ENCODE measurements around the gene LCAT.

The LCAT gene

DNA sequence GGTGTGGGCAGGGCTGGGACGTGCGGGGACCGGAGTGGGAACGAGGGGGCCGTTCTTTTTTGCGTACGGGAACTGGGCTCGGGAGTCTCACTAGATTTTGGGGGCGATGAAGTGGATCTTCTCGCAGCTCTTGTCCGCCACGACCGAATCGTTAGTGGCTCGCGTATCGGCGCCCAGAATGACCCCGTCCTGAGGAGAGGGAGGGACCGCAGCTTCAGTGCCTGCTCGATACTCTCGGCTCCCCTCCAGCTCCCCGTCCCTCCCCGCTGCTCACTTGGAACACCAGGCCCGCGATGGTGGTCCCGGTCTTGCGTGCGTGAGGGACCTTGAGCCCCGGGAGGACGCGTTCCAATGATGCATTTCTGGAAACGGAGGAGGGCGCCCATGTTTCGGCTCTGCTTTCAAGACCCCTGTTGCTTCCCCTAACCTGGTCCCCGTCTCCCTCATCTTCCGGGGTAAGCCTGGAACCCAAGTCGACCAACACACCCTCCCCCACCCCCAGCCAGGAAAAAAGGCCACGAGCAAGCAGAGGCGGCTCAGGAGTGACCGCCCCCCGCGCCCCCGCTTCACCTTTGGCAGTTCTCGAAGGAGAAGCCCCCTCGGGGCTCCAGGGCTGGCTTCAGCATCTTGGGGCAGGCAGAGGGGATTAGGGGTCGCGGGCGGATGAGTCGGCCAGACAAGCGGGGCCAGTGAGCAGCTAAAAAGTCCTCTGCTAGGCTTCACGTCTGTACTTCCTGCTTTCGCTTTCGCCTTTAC, 7.6 kb downstream of the LCAT start, which contains the start of gene PSMB10:
PSMB10 (minus strand) TSS at position 727 of the 756 bp plus-strand sequence; CDS start at position 626, 101 bp downstream.
- DNase-seq (ENCODE audit: low spot score in 2 of 2): peak; percentile 26 to 58
- Histone ChIP-seq H3K9me3 (no peaks in the 10 kb centered on the region), H3K4me1 (peaks cover 9% of the 10 kb centered on the region), H3K36me3 (replicated peaks) (peaks cover 17% of the 10 kb centered on the region), H3K4me3 (peak within 1 kb of the TSS; percentile 99), H3K27me3 (ENCODE audit: low read depth) (no peaks in the 10 kb centered on the region)
- in situ Hi-C loops (cut with MboI; ENCODE audit: low sequenced_read_pairs): no loop called here

DNA sequence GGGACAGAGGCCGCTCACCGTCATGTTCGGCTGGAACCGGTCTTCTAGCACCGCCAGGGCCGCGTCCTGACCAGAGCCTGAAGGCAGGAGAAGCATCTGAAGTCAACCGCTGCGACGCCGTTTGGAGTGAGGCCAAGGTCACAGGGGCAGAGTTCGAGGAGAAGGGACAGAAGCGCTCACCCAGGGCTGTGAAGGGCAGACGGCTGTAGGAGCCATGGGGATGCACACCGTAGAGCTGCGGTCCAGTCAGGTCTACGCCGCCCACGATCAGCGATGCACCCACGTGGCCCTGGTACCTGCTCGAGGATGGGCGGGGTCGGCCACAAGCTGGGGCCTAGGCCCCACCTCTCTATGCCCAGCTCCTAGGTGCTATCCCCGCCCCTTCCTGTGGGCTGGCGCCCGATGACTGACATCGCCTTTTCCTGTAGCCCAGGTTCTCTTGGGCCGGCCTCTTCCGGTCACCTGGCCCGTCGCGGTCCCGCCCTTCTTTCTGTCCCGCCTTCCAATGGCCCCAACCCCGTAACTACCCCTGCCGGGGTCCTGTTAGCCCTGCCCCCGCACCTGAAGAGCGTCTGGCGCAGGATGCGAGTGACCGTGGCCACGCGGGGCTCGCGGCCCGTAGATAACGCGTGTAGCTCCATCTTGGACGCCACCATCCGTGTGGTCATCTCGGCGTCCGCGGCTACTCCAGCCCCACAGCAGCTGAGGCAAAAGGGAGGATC, 8.4 kb downstream of the LCAT start:
- peak overlapping the region; percentile 99 for H3K4me3 ChIP-seq
- H3K27me3 ChIP-seq (ENCODE audit: low read depth): no peaks in the 10 kb centered on the region
- DNase-seq (ENCODE audit: low spot score in 2 of 2): peak; percentile 96 to 99
- H3K9me3 ChIP-seq: no peaks in the 10 kb centered on the region
- peaks cover 9% of the 10 kb centered on the region for H3K4me1 ChIP-seq
- in situ Hi-C loops (cut with MboI; ENCODE audit: low sequenced_read_pairs): no loop called here
- H3K36me3 ChIP-seq (replicated peaks): peaks cover 17% of the 10 kb centered on the region

DNA sequence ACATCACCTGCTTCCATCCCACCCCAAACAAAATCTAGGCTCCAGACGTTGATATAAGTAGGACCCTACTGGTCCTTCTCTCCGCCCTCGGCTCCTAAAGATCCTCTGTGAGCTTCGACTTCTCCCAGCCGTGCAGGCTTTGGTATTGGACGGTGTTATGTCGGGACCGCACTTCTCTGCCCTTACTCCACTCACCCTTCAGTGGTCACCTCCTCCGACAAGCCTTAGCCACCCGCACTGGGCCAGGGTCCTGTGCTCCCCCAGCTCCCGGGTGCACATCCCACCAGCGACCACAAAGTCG, 8.9 kb downstream of the LCAT start:
- Histone ChIP-seq H3K27me3 (ENCODE audit: low read depth) (no peaks in the 10 kb centered on the region), H3K36me3 (replicated peaks) (peaks cover 15% of the 10 kb centered on the region), H3K4me1 (peaks cover 9% of the 10 kb centered on the region), H3K9me3 (no peaks in the 10 kb centered on the region), H3K4me3 (peak overlapping the region; percentile 99)
- in situ Hi-C loops (cut with MboI; ENCODE audit: low sequenced_read_pairs): no loop called here
- no peak for DNase-seq (ENCODE audit: low spot score in 2 of 2)

DNA sequence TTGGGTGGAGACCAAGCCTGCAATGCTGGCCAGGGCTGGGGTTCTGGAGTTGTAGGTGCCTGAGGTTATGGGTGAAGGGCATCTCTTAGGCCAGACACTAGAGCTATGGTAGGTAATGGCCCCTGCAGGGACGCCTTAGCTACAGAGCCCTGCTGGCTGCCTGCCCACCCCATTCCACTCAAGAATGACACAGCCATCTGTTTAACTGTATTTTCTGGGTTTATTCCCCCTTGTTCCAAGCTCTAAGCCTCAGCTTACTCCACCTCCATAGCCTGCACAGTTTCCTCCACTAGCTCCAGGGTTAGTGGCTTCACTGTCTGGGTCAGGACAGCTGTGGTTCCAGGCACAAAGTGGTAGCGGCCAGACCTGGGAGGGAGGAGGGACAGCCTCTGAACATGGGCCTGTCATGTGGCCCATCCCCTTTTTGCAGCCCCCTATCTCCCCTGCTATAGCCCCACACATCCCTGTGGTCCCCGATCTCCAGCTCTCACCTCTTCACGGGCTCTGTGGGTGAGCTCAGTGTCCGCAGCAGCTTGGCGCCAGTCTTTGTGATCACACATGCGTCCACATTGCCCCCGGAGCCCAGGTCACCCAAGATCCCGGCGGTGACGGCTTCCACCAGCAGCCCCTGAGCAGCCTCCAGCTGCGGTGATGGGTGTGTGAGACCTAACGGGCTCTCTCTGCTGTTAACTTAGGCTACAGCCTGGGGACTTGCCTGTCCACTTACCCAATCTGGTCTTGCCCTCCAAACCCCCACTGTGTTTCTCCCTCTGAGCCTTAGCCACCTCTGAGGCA, 9.4 kb downstream of the LCAT start:
- in situ Hi-C loops (cut with MboI; ENCODE audit: low sequenced_read_pairs): no loop called here
- Histone ChIP-seq H3K4me1 (peaks cover 9% of the 10 kb centered on the region), H3K36me3 (replicated peaks) (peaks cover 11% of the 10 kb centered on the region), H3K9me3 (no peaks in the 10 kb centered on the region), H3K4me3 (peak overlapping the region; percentile 99), H3K27me3 (ENCODE audit: low read depth) (no peaks in the 10 kb centered on the region)
- DNase-seq (ENCODE audit: low spot score in 2 of 2): no peak

DNA sequence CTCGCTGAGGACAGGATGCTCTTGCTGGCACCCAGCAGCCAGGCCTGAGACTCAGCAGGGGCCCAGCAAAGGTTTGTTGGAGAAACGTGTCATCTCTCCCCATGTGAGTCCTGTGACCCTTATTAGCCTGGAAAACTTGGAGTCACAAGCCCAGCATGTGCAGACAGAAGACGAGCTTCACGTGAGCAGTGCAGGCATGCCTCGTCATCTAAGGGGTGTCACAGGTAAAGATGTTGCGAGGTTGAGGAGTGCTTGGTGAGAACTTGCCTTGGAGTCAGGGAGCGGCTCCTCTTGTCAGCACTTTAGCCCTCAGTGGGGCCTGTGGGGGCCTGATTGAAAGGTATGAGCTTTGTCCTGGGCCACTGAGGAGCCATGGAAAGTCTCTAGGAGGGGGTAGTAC, 10.1 kb downstream of the LCAT start:
- in situ Hi-C loops (cut with MboI; ENCODE audit: low sequenced_read_pairs): no loop called here

DNA sequence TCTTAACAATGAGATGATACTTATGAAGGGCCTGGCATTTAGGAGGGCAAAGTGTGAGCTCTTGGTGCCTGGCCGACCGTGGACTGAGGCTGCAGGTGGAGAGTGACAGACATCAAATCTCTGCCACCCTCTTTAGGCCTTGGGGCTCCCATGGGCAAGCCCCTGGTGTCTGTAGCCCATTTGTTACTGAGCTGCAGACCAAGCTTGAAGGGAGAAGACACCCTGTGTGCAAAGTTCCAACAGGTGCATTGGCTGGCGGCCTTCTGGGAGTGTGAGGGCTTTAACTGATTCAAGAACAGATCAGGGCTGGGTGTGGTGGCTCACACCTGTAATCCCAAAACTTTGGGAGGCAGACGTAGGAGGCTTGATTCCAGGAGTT, 11.5 kb downstream of the LCAT start:
- in situ Hi-C loops (cut with MboI; ENCODE audit: low sequenced_read_pairs): no loop called here
- Histone ChIP-seq H3K4me1 (peaks cover 9% of the 10 kb centered on the region), H3K4me3 (no peak overlapping the region), H3K27me3 (ENCODE audit: low read depth) (no peaks in the 10 kb centered on the region), H3K9me3 (no peaks in the 10 kb centered on the region), H3K36me3 (replicated peaks) (peaks cover 24% of the 10 kb centered on the region)
- no peak for DNase-seq (ENCODE audit: low spot score in 2 of 2)

More for the DNA sequence above, 10.1 kb downstream of the LCAT start:
- Histone ChIP-seq H3K4me3 (no peak overlapping the region), H3K9me3 (no peaks in the 10 kb centered on the region), H3K36me3 (replicated peaks) (peaks cover 15% of the 10 kb centered on the region), H3K27me3 (ENCODE audit: low read depth) (no peaks in the 10 kb centered on the region), H3K4me1 (peaks cover 9% of the 10 kb centered on the region)
- DNase-seq (ENCODE audit: low spot score in 2 of 2): no peak

DNA sequence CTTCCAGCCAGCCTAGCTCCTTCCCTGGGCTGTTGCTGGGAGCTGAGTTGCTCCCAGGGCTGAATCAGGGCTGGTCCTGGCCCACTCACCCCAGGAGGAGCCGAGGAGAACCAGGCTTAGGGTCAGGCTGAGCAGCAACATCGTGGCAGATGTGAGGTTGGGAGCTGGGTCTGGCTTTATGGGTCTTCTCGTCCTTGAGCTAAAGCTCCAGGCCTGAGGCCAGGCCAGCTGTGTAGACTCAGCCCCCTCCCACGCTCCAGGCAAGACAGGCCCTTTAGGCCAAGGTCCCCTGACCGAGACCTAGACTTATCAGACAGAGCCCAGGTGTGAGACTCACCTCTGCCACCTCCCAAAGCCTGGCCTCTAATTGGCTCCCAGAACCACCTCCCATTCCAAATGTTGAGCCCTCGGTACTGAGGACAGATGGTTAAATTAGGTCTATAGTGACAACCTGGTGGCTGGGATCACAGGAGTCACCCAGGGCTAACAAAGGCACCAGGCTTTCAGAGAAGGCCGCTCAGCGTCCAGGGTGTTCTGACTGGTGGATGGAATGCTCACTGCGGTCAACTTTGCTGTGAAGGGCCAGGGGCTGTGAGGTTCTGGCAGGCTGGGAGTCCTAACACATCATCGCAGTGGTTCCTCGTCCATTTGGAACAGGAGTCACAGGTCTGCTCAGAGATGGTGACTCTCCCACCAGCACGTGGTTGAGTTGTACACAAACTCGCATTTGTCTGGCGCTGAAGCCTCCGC, 12.0 kb downstream of the LCAT start, which contains the start of gene CTRL:
CTRL (minus strand) TSS at position 151 of the 750 bp plus-strand sequence; CDS start at position 141, 10 bp downstream.
- Histone ChIP-seq H3K9me3 (no peaks in the 10 kb centered on the region), H3K27me3 (ENCODE audit: low read depth) (no peaks in the 10 kb centered on the region), H3K4me3 (no peak within 1 kb of the TSS), H3K4me1 (peaks cover 9% of the 10 kb centered on the region), H3K36me3 (replicated peaks) (peaks cover 24% of the 10 kb centered on the region)
- in situ Hi-C loops (cut with MboI; ENCODE audit: low sequenced_read_pairs): no loop called here
- DNase-seq (ENCODE audit: low spot score in 2 of 2): no peak

DNA sequence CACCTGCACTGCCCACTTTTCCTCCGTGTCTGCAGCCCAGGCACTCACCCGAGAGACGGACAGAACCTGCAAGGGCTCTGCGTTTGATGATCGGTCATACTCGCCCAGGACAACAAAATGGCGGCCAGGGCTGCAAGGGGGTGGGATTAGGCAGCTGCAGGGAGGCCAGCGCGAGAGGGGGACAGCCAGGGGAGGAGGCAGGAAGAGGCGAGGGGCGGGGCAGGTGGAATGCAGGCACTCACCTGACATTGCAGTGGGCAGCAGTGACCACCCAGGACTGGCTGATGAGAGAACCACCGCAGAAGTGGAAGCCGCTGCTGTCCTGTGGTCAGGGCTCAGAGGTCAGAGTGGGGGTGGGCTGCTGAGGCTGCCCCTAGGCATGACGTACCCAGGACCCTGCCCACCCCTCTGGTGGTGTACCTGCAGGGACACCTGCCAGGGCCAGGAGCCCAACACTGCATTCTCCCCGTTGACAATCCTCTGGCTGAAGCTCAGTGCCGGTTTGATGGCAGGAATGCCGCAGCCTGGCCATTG, 13.2 kb downstream of the LCAT start:
- no peak for DNase-seq (ENCODE audit: low spot score in 2 of 2)
- in situ Hi-C loops (cut with MboI; ENCODE audit: low sequenced_read_pairs): no loop called here
- Histone ChIP-seq H3K4me1 (peaks cover 9% of the 10 kb centered on the region), H3K27me3 (ENCODE audit: low read depth) (no peaks in the 10 kb centered on the region), H3K4me3 (no peak overlapping the region), H3K9me3 (no peaks in the 10 kb centered on the region), H3K36me3 (replicated peaks) (peaks cover 24% of the 10 kb centered on the region)

DNA sequence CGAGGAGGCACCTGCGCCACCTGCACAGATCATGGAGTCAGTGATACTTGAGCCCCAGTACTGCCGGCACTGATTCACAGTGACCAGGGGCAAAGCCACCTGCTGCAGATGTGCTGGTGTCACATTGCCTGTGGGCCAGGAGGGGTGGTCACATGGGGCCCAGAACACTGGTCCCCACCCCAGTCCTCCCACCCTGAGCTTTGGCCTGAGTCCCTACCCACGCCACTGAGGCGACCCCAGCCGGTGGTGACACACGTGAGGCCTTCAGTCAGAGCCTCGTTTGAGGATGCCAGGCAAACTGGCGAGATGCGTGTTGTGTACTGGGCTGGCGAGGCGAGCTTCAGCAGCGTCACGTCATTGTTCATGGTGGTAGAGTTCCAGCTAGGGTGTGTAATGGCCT, 13.7 kb downstream of the LCAT start:
- peaks cover 24% of the 10 kb centered on the region for H3K36me3 ChIP-seq (replicated peaks)

DNA sequence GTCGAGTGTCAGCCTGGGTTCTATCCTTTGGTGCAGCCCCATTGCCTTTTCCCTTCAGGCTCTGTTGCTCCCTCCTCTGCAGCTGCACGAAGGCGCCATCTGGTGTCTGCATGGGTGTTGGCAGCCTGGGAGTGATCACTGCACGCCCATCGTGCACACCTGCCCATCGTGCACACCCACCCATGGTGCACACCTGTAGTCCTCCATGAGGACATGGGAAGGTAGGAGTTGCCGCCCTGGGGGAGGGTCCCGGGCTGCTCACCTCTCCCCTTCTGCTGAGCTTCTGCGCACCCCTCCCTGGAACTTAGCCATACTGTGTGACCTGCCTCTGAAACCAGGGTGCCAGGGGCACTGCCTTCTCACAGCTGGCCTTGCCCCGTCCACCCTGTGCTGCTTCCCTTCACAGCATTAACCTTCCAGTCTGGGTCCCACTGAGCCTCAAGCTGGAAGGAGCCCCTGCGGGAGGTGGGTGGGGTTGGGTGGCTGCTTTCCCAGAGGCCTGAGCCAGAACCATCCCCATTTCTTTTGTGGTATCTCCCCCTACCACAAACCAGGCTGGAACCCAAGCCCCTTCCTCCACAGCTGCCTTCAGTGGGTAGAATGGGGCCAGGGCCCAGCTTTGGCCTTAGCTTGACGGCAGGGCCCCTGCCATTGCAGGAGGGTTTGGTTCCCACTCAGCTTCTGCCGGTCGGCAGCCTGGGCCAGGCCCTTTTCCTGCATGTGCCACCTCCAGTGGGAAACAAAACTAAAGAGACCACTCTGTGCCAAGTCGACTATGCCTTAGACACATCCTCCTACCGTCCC, 15.2 kb downstream of the LCAT start:
- H3K4me1 ChIP-seq: no peaks in the 10 kb centered on the region
- H3K27me3 ChIP-seq (ENCODE audit: low read depth): no peaks in the 10 kb centered on the region
- in situ Hi-C loops (cut with MboI; ENCODE audit: low sequenced_read_pairs): loop anchor here (5.0 kb wide), 1 partner anchor 261 kb away; the partner anchor contains the start of genes C16orf86 and ENKD1
- H3K4me3 ChIP-seq: no peak overlapping the region
- peaks cover 23% of the 10 kb centered on the region for H3K36me3 ChIP-seq (replicated peaks)
- no peaks in the 10 kb centered on the region for H3K9me3 ChIP-seq
- peak; percentile 66 to 85 for DNase-seq (ENCODE audit: low spot score in 2 of 2)

More for the DNA sequence above, 13.7 kb downstream of the LCAT start:
- no peaks in the 10 kb centered on the region for H3K27me3 ChIP-seq (ENCODE audit: low read depth)
- peaks cover 9% of the 10 kb centered on the region for H3K4me1 ChIP-seq
- DNase-seq (ENCODE audit: low spot score in 2 of 2): no peak
- no peak overlapping the region for H3K4me3 ChIP-seq
- in situ Hi-C loops (cut with MboI; ENCODE audit: low sequenced_read_pairs): no loop called here
- no peaks in the 10 kb centered on the region for H3K9me3 ChIP-seq

DNA sequence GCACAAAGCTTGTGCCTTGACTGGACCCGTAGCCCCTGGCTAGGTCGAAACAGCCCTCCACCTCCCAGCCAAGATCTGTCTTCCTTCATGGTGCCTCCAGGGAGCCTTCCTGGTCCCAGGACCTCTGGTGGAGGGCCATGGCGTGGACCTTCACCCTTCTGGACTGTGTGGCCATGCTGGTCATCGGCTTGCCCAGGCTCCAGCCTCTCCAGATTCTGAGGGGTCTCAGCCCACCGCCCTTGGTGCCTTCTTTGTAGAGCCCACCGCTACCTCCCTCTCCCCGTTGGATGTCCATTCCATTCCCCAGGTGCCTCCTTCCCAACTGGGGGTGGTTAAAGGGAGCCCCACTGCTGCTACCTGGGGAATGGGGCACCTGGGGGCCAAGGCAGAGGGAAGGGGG, 15.8 kb downstream of the LCAT start:
- Histone ChIP-seq H3K9me3 (no peaks in the 10 kb centered on the region), H3K4me1 (no peaks in the 10 kb centered on the region), H3K4me3 (no peak overlapping the region), H3K36me3 (replicated peaks) (peaks cover 26% of the 10 kb centered on the region), H3K27me3 (ENCODE audit: low read depth) (no peaks in the 10 kb centered on the region)
- no peak for DNase-seq (ENCODE audit: low spot score in 2 of 2)
- in situ Hi-C loops (cut with MboI; ENCODE audit: low sequenced_read_pairs): loop anchor here (5.0 kb wide), 1 partner anchor 261 kb away; the partner anchor contains the start of genes C16orf86 and ENKD1

DNA sequence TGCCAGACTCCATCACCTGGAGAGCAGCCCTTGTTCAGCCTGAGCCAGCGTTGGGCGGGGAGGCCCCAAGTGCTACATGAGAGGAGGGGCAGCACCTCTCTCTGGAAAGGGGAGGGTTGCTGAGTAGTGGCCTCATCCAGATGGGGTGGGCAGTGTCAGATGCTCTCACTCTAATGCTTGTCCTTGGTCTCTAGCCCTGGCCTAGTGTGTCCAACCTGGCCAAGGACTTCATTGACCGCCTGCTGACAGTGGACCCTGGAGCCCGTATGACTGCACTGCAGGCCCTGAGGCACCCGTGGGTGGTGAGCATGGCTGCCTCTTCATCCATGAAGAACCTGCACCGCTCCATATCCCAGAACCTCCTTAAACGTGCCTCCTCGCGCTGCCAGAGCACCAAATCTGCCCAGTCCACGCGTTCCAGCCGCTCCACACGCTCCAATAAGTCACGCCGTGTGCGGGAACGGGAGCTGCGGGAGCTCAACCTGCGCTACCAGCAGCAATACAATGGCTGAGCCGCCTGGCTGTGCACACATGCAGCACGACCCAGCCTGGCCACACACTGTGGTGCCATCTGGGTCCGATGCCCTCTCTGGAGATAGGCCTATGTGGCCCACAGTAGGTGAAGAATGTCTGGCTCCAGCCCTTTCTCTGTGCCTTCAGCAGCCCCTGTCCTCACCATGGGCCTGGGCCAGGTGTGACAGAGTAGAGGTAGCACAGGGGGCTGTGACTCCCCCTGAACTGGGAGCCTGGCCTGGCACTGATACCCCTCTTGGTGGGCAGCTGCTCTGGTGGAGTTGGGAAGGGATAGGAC, 16.6 kb downstream of the LCAT start:
- no peaks in the 10 kb centered on the region for H3K4me1 ChIP-seq
- H3K4me3 ChIP-seq: no peak overlapping the region
- no peaks in the 10 kb centered on the region for H3K9me3 ChIP-seq
- H3K36me3 ChIP-seq (replicated peaks): peaks cover 25% of the 10 kb centered on the region
- no peak for DNase-seq (ENCODE audit: low spot score in 2 of 2)
- H3K27me3 ChIP-seq (ENCODE audit: low read depth): no peaks in the 10 kb centered on the region
- in situ Hi-C loops (cut with MboI; ENCODE audit: low sequenced_read_pairs): loop anchor here (5.0 kb wide), 1 partner anchor 260 kb away; the partner anchor contains the start of genes C16orf86 and ENKD1

Data from HAP-1 (cell line).